Stimulated activated CD4-positive, alpha-beta T cell treated with anti-CD3 and anti-CD28 coated beads, Interleukin-2, amount 100 ng/mL, for 24 hours (primary cell): ENCODE data around the gene TENM4.
"Not testable (repeated sequence)": the region's sequence is repeated elsewhere in the genome, so short reads cannot be mapped to it uniquely, and the experiment has no call there.

ENCODE experiments used
- DNase-seq, 2 donors: peaks; one replicate each; pipeline ENCODE4 v3.0.0-alpha.2; 2020

TENM4 gene

DNA sequence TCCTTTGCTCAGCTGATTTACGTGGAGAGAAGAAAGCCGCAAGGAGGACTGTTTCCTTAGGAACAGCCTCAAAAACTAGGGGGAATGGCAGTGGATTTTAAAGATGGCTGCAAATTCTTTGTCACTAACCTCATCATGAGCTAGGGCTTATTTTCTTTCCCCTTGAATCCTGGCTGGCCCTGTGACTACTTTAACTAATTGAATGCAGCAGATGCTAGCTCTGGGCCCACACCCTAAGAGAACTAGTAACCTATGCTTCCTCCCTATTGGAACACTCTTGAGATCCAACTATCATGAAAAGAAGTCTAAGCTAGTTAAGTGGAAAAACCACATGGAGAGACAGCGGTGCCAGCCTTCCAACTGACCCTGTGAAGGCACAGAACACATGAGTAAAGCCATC lies 444.8 kb downstream of the TENM4 start:
- no peak for DNase-seq

DNA sequence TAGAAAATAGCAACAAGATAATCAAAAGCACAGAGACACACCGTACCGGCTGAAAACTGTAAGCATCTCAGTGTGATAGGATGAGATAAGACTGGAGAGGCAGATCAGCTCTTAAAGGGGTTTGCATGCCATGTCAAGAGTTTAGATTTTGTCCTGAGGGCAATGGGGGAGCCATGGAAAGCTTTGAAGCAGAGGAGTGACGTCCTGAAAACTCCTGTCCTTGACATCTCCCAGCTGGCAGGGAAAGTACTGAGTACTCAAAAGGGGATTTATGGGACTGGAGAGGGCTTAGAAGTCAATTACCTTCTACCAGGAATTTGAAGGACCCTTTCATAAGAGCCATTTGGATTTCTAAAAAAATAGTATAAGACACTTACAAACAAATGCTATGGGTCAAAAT lies 445.7 kb downstream of the TENM4 start:
- DNase-seq = no peak

DNA sequence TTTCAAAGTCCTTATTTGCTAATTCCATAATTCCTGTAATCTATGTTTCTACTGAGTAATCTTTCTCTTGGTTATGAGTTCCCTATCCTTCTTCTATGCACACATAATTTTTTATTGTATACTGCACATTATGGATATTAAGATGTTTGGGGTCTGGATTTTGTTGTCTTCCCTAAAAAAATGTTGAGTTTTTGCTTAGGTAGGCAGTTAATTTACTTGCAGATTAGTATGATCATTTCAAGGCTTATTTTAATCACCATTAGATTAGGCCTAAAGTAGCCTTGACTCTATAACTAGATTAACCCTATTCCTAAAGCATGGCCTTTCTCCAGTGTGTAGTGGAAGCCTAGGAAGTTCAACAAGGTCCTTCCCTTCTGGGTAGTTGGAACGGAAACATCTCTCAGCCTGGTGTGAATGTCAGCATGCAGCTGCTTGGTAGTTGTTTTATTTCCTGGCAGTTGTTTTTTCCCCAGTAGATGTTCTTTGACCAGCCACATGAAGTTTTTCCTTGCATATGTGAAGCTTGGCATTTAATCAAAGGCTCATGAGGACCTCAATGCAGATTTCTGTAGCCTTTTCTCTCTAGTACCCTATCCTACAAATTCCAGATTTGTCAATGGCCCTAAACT lies 446.9 kb downstream of the TENM4 start:
- DNase-seq = no peak

DNA sequence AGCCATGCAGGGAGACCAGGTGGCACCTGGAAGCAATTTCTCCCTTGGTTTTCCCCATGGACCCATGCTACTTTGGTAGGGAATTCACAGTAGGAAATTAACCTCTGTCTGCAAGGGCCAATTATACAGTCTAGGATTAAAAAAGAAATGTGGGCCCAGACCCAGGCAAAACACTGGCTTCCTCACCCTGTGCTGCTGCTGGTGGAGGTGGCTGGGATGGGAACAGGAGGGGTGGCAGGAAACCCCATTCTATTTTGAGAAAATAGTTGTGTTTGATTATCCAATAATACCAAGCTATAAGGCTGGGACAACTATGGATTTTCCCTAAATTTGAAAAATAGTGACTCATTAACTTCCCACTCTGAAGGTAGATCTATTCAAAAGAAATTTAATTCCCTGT lies 449.1 kb downstream of the TENM4 start:
- no peak for DNase-seq

DNA sequence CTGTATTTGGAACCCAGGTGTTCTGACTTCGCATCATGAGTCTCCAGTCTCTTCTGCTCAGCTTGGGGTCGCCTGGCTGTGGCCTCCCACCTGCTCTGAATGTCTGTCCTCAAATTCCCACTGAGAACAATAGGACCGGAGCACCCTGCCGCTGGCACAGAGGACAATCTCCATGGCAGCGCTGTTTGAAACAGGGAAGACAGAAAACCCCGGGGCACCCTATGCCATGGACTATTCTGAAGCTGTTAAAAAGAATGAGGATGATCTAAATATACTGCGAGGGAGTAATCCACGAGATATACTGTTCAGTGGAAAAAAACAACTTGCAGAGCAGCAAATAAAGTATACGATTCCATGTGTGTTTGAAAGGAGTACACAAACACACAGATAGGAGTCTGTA lies 450.6 kb downstream of the TENM4 start:
- DNase-seq = no peak

DNA sequence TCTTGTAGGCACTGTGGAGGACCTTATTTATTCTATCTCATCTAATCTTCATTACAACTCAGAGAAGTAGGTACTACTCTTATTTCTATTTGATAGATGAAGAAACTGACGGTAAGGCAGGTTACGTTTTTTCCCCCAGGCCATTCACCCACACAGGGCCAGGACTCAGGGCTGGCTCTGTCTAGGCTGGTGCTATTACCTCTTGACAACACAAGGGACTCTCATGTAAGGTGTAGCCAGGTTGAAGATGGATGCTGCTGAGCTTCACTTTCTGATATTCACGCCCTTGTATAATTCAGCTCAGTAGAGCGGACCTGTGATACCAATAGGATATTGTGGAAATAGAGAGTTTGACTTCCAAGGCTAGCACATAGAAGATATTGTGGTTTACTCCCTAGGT lies 453.1 kb downstream of the TENM4 start:
- no peak for DNase-seq

DNA sequence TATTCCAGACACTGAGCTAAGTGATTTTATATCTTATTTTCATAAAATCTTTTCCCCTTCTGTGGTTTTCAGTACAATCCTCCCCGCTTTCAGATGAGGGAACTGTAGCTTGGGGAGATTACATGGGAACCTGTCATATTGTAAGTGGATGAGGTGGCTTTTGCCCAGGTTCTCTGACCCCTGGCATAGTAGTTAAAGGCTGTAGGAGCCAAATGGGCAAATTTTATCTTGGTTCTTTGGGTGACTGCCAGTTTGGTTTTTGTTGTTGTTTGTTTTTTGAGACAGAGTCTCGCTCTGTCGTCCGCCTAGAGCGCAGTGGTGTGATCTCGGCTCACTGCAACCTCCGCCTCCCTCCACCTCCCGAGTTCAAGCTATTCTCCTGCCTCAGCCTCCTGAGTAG lies 454.5 kb downstream of the TENM4 start:
- no peak for DNase-seq

DNA sequence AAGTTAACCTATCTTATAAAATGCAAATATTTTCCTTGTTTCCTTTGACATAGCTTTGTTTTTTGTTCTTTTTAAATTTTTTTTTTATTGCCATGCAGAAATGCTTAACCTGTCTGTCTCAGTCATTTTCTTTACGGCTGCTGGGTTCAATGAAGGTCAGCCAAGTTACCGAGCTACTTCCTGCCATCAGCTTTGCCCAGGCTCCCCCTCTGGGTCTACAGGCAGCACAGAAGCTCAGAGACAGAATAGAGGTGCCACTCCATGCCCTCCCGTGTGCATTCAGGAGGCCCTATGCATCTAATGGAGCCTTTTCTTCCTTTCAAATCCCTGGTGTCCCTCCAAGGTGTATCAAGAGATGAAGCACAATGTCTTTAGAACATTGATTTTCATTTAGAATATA lies 455.2 kb downstream of the TENM4 start:
- DNase-seq = no peak

DNA sequence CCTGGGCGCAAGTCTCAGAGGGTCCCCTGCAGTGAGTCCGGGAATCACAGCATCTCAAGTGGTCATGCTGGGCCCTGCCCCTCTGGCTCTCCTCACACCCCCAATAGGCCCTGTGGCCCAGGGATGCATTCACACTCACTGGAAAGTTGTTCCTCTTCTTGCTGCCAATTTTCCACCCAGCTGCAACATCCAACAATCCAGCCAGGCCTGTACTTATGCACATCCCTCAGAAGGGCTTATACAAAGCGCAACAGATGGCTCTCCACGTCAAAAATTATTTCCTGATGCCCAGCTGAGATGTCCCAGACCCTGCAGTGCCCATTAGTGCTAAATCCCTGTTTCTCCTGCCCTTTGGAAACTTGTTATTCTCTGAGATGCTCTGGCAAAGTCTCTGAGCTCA lies 458.4 kb downstream of the TENM4 start:
- DNase-seq = no peak

DNA sequence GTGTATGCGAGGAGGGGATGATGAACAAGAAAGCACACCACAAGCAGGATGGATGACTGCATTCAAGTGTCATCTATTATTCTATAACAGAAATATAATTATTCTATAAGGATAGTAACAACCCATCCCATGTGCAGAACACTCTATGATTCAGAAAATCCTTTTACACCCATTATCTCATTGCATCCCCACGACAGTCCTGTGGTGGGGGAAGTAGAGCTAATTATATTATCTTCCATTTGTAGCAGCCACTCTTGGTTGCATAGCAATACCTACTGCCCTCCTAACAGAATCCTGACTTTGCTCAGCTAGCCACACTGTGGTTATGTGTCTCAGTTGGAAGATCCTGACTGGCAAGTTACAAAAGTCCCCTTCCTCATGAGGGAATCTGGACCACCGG lies 459.7 kb downstream of the TENM4 start:
- DNase-seq = no peak

DNA sequence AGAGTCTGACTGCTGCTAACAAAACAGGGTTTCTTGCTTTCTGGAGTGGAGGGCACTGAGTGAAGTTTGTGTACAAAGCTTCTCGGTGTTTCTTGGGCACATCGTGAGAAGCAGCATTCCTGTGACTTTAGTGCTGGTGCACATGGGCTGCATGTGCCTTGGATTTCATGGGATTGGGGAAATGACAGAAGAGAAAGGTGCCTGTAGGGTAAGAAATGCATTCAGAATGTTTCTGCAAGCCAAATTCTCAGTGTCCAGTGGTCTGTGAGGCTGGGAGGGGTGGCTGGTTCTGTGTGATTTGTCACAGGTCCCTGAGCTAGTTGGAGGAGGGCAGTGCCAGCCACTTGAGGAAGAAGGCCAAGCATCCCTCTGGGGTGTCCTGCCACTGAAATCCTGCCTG lies 462.0 kb downstream of the TENM4 start:
- DNase-seq = no peak

DNA sequence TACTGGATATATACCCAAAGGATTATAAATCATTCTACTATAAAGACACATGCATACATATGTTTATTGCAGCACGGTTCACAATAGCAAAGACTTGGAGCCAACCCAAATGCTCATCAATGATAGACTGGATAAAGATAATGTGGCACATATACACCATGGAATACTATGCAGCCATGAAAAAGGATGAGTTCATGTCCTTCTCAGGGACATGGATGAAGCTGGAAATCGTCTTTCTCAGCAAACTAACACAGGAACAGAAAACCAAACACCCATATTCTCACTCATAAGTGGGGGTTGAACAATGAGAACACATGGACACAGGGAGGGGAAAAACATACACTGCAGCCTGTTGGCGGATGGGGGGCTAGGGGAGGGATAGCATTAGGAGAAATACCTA lies 463.0 kb downstream of the TENM4 start:
- not testable (repeated sequence) for DNase-seq

DNA sequence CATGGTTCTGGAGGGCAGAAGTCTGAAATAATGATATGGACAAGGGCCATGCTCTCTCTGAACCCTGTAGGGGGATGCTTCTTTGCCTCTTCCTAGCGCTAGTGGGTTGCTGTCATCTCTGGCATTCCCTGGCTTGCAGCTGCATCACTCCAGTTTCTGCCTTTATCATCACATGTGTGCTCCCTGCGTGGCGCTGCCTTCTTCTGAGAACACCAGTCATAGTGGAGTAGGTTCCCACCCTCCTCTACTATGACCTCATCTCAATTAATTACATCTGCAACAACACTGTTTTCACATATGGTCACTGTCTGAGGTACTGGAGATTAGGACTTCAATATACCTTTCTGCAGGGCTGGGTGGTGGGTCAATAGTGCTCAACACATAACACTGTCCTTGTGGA lies 463.8 kb downstream of the TENM4 start:
- no peak for DNase-seq

DNA sequence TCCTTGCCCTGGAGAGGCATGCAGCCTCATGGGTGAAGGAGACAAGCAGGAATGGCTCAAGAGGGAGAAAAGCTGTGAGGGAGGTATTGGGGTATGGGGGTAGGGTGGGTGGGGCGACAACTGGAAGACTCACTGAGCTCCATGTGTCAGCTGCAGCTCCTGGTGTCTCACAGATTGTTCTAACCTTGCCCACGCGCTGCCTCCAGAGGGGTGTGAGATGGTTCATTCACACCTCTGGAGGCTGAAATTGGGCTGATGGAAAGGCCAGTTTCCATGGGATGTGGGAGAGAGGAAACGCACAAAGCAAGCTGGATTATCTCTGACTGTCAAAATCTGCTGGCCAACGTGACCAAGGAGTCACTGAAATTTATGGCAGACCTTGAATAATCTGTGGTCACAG lies 465.7 kb downstream of the TENM4 start:
- no peak for DNase-seq

DNA sequence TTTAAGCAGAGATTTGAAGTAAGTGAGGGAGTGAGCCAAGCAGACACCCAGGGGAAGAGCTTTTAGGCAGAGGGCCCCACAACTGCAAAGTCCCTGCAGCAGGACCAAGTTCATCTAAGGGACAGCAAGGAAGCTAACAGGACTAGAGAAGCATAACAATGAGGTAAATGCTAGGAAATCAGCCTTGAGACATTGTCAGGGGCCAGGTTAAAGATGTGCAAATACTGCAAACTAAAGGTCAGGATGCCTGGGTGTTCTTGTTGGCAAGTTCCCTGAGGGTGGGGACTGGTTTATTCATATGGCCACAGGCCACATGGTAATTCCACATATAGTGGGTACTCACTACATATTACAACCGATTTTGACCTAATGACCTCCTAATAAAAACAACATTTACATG lies 467.0 kb downstream of the TENM4 start:
- no peak for DNase-seq

DNA sequence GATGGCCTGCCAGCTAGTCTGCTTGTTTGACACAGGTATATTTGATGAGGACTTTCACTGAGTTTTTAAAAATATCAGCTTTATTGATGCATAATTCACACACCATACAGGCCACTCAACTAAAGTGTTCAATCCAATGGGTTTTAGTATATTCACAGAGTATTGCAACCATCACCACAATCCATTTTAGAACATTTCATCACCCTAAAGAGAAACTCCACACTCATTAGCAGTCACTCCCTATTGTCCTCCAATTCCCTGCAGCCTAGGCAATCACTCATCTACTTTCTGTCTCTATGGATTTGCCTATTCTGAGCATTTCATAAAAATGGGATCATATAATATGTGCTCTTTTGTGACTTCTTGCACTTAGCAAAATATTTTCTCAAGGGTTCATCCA lies 468.2 kb downstream of the TENM4 start:
- no peak for DNase-seq

DNA sequence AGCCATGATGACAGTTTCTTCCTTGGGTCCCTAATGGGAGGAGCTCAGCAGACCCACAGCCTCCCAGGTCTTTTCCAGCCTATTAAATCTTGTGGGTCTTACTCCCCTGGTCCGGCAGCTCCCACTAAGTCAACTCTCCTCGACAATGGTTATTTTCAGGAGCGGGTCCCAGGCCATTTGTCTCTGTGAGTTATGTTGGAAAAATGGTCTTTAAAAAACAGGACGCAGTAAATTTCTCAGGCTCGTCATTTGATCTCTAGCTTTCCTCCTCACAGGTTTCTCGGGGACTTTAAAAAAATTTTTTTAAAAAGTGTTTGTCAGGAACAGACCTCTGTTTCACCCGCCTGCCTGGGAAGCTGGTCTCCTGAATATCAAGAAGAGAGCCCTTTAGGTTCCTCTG lies 468.7 kb downstream of the TENM4 start:
- DNase-seq = no peak

DNA sequence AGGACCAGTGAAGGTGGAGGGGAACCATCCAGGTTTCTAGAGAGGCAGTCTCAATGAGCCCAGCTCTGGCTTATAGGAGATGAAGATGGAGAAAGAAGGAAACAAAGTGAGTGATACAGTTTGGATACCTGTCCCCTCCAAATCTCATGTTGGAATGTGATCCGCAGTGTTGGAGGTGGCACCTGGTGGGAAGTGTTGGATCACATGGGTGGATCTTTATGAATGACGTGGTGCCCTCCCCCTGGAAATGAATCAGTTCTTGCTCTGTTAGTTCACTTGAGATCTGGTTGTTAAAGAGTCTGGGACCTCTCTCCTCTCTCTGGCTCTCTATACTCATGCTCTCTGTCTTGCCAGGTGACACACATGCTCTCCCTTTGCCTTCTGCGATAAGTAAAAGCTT lies 473.0 kb downstream of the TENM4 start:
- no peak for DNase-seq

DNA sequence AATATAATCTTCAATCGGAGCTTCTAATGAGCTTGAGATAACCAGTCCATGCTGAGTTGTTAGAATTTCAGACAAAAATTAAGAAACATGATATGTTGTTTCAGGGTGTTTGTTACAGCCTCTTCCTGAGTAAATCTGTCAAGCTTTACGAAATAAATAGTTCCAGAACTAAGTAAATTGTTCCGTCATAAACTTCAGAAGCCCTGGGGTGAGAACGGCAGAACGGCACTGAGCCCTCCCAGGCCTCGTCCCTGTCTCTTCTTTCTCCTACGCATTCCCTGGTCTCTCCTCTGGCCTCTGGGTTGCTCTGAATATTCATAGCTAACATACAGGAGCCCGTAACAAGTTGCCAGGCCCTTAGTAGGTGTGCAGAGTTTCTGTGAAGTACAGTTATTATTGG lies 475.4 kb downstream of the TENM4 start:
- DNase-seq = no peak

DNA sequence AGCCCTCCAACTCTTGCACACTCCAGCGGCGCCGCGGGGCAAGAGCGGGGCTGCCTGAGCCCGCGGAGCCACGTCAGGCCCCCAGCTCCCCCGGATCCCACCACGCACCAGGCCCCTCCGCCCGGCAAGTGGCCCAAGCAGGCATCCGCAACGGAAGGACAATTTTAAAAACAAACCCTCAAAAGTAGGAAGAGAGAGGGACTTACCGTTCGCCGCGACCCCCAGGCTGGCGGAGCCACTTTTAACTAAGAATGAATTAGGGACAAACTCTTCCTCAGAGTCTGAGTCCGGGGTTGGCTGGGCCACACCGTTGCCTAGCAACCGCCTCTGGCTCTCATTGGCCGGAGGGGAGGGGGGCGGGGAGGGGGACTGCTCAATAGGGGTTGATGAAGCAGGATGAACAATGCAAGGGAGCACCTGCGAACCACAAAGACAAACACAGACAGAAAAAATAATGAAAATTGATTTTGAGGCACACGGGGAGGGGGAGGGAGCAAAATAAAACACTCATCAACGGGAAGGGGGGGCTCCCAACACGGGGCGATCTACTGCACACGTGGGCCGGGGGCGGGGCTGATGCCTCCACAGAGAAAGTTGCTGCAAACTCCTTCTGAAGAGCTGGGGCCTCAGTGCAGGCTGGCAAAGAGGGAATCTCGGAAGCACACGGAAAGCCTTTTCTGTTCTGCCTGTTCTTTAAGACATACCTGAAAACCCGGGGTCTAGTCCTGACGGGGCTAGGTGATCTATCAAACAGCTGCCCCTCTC lies 478.7 kb downstream of the TENM4 start:
- no peak for DNase-seq

DNA sequence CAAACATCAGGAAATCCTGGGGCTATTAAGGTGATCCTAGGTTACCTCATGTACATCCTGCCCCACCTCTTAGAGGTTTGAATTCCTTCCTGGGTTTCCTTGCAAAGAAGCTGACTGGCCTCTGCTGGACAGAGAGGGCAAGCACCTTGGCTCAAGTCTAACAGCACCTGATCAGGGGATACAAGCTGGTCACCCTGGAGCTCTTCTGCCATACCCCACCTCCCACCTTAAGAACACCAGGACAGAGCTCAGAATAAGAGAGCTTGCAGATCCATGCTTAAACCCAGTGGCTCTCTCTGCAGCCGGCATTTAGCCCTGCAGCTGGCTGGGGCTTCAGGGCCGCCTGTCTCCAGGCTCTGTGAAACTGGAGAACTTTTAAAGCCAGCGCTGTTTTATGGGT lies 479.6 kb downstream of the TENM4 start:
- DNase-seq = no peak

DNA sequence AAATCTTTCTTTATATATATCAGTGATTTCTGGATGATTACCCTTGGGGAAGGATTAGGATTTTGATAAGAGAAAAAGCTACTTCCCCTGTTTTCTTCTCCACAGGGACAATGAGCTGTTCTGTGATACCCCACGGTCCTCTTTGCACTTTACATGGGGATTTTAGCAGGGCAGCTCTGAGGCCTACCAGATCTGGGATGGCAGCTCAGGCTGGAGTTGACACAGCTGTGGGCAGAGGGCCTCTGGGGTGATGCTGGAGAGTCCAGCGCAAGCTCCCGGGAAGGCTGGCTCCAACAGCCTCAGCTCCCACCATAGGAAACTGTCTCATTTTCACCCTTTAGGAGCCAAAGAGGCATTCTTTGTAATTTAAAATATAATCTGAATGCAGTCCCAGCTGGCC lies 482.4 kb downstream of the TENM4 start:
- no peak for DNase-seq

DNA sequence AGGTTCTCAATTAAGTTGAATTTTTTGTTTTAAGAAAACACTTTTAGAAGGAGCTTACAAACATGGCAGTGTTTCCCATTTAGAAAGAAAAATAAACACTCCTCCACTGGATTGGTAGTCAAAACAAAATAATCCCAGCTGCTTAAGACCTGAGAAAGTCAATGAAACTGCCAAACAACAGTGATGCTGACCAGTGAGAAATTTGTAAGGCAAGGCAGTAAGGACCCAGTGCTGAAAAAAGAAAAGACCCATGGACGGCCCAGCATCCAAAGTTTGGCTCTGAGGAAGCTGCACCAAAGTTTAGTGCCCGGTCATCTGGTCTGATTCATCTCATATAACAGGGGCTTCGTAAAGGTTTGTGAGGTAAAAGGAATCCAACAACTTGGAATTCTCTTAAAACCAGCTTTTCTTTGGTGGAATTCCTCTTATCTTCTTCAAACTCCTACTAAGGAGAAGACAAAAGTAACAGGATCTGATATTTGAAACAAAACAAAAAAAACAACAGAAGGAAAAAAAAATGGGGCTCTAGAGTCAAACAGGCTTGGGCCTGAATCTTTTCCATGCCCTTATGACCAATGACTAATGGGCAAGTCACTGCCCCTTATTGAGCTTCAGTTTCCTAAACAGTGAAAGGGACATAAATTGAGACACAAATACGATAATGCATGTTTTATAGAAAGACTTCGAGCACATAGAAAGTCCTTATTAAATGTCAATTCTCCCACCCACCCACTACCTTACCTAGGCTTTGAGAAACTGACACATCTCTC lies 483.2 kb downstream of the TENM4 start:
- DNase-seq = no peak

DNA sequence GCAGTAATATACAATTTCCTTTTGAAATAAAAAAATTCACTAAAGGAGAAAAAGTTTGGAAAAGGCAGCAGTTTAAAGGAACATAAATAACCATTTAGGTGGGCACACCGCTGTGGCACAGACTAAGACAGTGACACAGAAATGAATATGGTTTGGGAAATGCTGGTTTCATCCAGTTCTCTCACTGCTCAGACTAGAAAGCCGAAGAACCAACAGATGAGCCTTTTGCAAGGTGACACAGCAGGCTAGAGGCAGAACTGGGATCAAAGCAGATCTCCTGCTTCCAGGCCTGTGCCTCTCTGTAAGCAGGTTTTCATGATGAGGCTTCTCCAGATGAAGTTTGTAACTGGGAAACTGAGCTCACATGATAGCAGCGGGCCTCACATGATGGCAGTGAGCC lies 486.1 kb downstream of the TENM4 start:
- DNase-seq = no peak
